ENCODE data around the gene SLX4IP. TPM values are rescaled to one million over a fixed set of nuclear protein-coding genes. Genes with fewer than 3 reads are reported as not detected.

The SLX4IP gene
- total and polyA plus RNA-seq, 4 donors, result 1.2 to 9.5 (median 4.3) TPM

GRCh38 chr20:10670501-10671220, 235.6 kb downstream of the SLX4IP start:
- WGBS, 2 donors, result 35 to 67% methylated on average over 18 of the region's 18 CpGs
- Histone ChIP-seq H3K36me3 (ENCODE audit: control insufficient read depth in 4 of 4, insufficient read depth in 4 of 4, low read length in 4 of 4) (peaks cover 0 to 18% (median 7%) of the 10 kb centered on the region in 4 donors), H3K4me1 (ENCODE audit: control insufficient read depth in 5 of 5, insufficient read depth in 5 of 5, low read length in 5 of 5) (peaks cover 0 to 46% (median 16%) of the 10 kb centered on the region in 5 donors), H3K4me3 (peak overlapping the region; percentile 15), H3K27ac (ENCODE audit: low read depth in 1 of 2, low read length in 1 of 2) (peak overlapping the region; percentile 74 to 86), H3K9me3 (ENCODE audit: control insufficient read depth in 4 of 4, insufficient read depth in 3 of 4, low read length in 3 of 4) (no peaks in the 10 kb centered on the region), H3K27me3 (ENCODE audit: control insufficient read depth in 3 of 3, insufficient read depth in 3 of 3, low read length in 2 of 3) (no peaks in the 10 kb centered on the region), H3K9ac (ENCODE audit: insufficient read depth in 1 of 2, low read length in 2 of 2) (peak overlapping the region in 1 of 2 donors; percentile 42)
- ATAC-seq (ENCODE audit: insufficient read depth, low FRiP score) (no peak), DNase-seq (peak in 2 of 3 donors; percentile 44 to 50)
- no peak for TF ChIP-seq CTCF (IDR thresholded peaks at IDR 0.05; ENCODE audit: control extremely low read depth, extremely low read depth)

GRCh38 chr20:10671221-10671918, 236.3 kb downstream of the SLX4IP start:
- 3 to 4% methylated on average over 13 of the region's 13 CpGs for WGBS, 2 donors
- TF ChIP-seq CTCF (IDR thresholded peaks at IDR 0.05; ENCODE audit: control extremely low read depth, extremely low read depth), result peak; percentile 6
- Histone ChIP-seq H3K9me3 (ENCODE audit: control insufficient read depth in 4 of 4, insufficient read depth in 3 of 4, low read length in 3 of 4) (no peaks in the 10 kb centered on the region), H3K4me1 (ENCODE audit: control insufficient read depth in 5 of 5, insufficient read depth in 5 of 5, low read length in 5 of 5) (peaks cover 0 to 39% (median 11%) of the 10 kb centered on the region in 5 donors), H3K4me3 (peak overlapping the region; percentile 35), H3K36me3 (ENCODE audit: control insufficient read depth in 4 of 4, insufficient read depth in 4 of 4, low read length in 4 of 4) (peaks cover 0 to 18% (median 7%) of the 10 kb centered on the region in 4 donors), H3K27me3 (ENCODE audit: control insufficient read depth in 3 of 3, insufficient read depth in 3 of 3, low read length in 2 of 3) (no peaks in the 10 kb centered on the region), H3K27ac (ENCODE audit: low read depth in 1 of 2, low read length in 1 of 2) (peak overlapping the region; percentile 74 to 97), H3K9ac (ENCODE audit: insufficient read depth in 1 of 2, low read length in 2 of 2) (peak overlapping the region in 1 of 2 donors; percentile 42)
- peak; percentile 88 to 93 (median 91) for DNase-seq
- peak; percentile 51 for ATAC-seq (ENCODE audit: insufficient read depth, low FRiP score)

GRCh38 chr20:10671919-10672623, 237.0 kb downstream of the SLX4IP start:
- Histone ChIP-seq H3K9me3 (ENCODE audit: control insufficient read depth in 4 of 4, insufficient read depth in 3 of 4, low read length in 3 of 4) (no peaks in the 10 kb centered on the region), H3K4me3 (peak overlapping the region; percentile 94), H3K9ac (ENCODE audit: insufficient read depth in 1 of 2, low read length in 2 of 2) (peak overlapping the region; percentile 12 to 70), H3K36me3 (ENCODE audit: control insufficient read depth in 4 of 4, insufficient read depth in 4 of 4, low read length in 4 of 4) (peaks cover 0 to 18% (median 7%) of the 10 kb centered on the region in 4 donors), H3K27me3 (ENCODE audit: control insufficient read depth in 3 of 3, insufficient read depth in 3 of 3, low read length in 2 of 3) (no peaks in the 10 kb centered on the region), H3K27ac (ENCODE audit: low read depth in 1 of 2, low read length in 1 of 2) (peak overlapping the region; percentile 74 to 97), H3K4me1 (ENCODE audit: control insufficient read depth in 5 of 5, insufficient read depth in 5 of 5, low read length in 5 of 5) (peaks cover 0 to 35% (median 6%) of the 10 kb centered on the region in 5 donors)
- ATAC-seq (ENCODE audit: insufficient read depth, low FRiP score) (peak; percentile 10), DNase-seq (peak; percentile 83 to 87 (median 86))
- no peak for TF ChIP-seq CTCF (IDR thresholded peaks at IDR 0.05; ENCODE audit: control extremely low read depth, extremely low read depth)
- 0 to 1% methylated on average over 37 to 42 of the region's 42 CpGs for WGBS, 2 donors
